A549 (cell line): Measurements from ENCODE around the gene NOC4L. TPM values are rescaled to one million over a fixed set of nuclear protein-coding genes. Genes with fewer than 3 reads are reported as not detected.

Experiments
- ATAC-seq, 2 experiments: fragments of 200-7000 bp in 1 of 2; fragments of >200 bp in 1 of 2; cut with Nextera tagmentation in 1 of 2; cut with Tn5 transposase in 1 of 2; 3 replicates each; pipeline versions ENCODE4 v1.8.0 to v1.9.1; 2018 to 2020; ENCODE audit warnings: mild to moderate bottlenecking in 1 of 2, moderate library complexity in 1 of 2
- CTCF ChIA-PET: fragments of 300-600 bp; sonication (Branson Sonifier 250); formaldehyde crosslinking; extraction: SDS; loops from one replicate; lab custom pipeline; 2021; ENCODE audit warnings: antibody characterized with exemption, inconsistent platforms; lab: Yijun Ruan, JAX
- POLR2A ChIA-PET: fragments of 350-600 bp; formaldehyde crosslinking; extraction: SDS; loops from one replicate; lab custom pipeline; 2021; ENCODE audit warnings: antibody characterized with exemption, inconsistent platforms; lab: Yijun Ruan, JAX
- DNase-seq, 2 experiments: peaks; one replicate each; pipeline versions ENCODE4 v3.0.0 to v3.0.0-alpha.2; 2011 to 2016; ENCODE audit warnings: low read depth in 1 of 2, low spot score in 1 of 2
- FAIRE-seq: peaks from 2 replicates; lab custom pipeline; 2011; peaks lifted over from hg19 to GRCh38; lab: Jason Lieb, UNC
- H3K27ac ChIP-seq, 2 experiments: fragments of >200 bp; sonication (Bioruptor Twin); formaldehyde crosslinking; 3 replicates each; pipeline ENCODE4 v1.5.1; 2016 to 2017
- H3K4me1 ChIP-seq: fragments of >200 bp; sonication (Bioruptor Twin); formaldehyde crosslinking; 3 replicates; pipeline ENCODE4 v1.6.1; 2016
- H3K4me2 ChIP-seq: fragments of >200 bp; sonication (Bioruptor Twin); formaldehyde crosslinking; 3 replicates; pipeline ENCODE4 v1.6.1; 2016
- H3K4me3 ChIP-seq: fragments of >200 bp; sonication (Bioruptor Twin); formaldehyde crosslinking; 3 replicates; pipeline ENCODE4 v1.5.1; 2016
- H3K9me3 ChIP-seq: fragments of >200 bp; sonication (Bioruptor Twin); formaldehyde crosslinking; 3 replicates; pipeline ENCODE4 v1.6.1; 2016
- CBX2 ChIP-seq: fragments of 200-600 bp; sonication (generic); IDR thresholded peaks from 2 replicates; pipeline ENCODE4 v1.6.1; 2016; ENCODE audit warnings: low read depth, mild to moderate bottlenecking, borderline replicate concordance
- CHD2 ChIP-seq: fragments of 150-350 bp; IDR thresholded peaks from 2 replicates; pipeline ENCODE4 v1.6.1; 2014; ENCODE audit warnings: low read length; ENCODE audit not compliant: partially characterized antibody
- CHD4 ChIP-seq: fragments of 200-600 bp; sonication (generic); IDR thresholded peaks from 2 replicates; pipeline ENCODE4 v1.6.1; 2016; ENCODE audit warnings: antibody characterized with exemption, mild to moderate bottlenecking, borderline replicate concordance
- EHMT2 ChIP-seq: fragments of 200-600 bp; sonication (generic); IDR thresholded peaks from 2 replicates; pipeline ENCODE4 v1.6.1; 2016; ENCODE audit warnings: antibody characterized with exemption, low read depth, mild to moderate bottlenecking, moderate library complexity
- FOSB ChIP-seq: fragments of 250-450 bp; sonication (Bioruptor Pico); IDR thresholded peaks from 2 replicates; pipeline ENCODE4 v1.5.0; 2020; ENCODE audit warnings: mild to moderate bottlenecking, moderate library complexity
- FOSL2 ChIP-seq, 2 experiments: fragments of 450-650 bp in 1 of 2; fragments of >200 bp in 1 of 2; sonication (Bioruptor Twin) in 1 of 2; formaldehyde crosslinking; IDR thresholded peaks; 2 replicates each; pipeline versions ENCODE4 v1.5.0 to v1.6.1; 2016 to 2020; ENCODE audit warnings: mild to moderate bottlenecking in 1 of 2, moderate library complexity in 1 of 2
- FOXS1 ChIP-seq: fragments of 250-450 bp; sonication (Bioruptor Pico); IDR thresholded peaks from 2 replicates; pipeline ENCODE4 v1.5.0; 2020; ENCODE audit warnings: mild to moderate bottlenecking, moderate library complexity
- HOXA7 ChIP-seq: fragments of 250-450 bp; sonication (Bioruptor Pico); IDR thresholded peaks from 2 replicates; pipeline ENCODE4 v1.5.0; 2020; ENCODE audit warnings: mild to moderate bottlenecking, moderate library complexity
- JUN ChIP-seq, 2 experiments: fragments of >200 bp; sonication (Bioruptor Twin); formaldehyde crosslinking; IDR thresholded peaks; 2 replicates in 1 of 2; 3 replicates in 1 of 2; pipeline ENCODE4 v1.6.1; 2016 to 2017
- KDM5A ChIP-seq: fragments of 200-600 bp; sonication (generic); IDR thresholded peaks from 2 replicates; pipeline ENCODE4 v1.6.1; 2016; ENCODE audit warnings: antibody characterized with exemption, mild to moderate bottlenecking
- MAZ ChIP-seq: fragments of 150-350 bp; IDR thresholded peaks from 2 replicates; pipeline ENCODE4 v1.6.1; 2014; ENCODE audit warnings: antibody characterized with exemption, low read depth, low read length, borderline replicate concordance
- MYC ChIP-seq: IDR thresholded peaks from 2 replicates; pipeline ENCODE4 v1.6.1; 2012; ENCODE audit warnings: mild to moderate bottlenecking, inconsistent platforms, low read length, improper control_type of control experiment, borderline replicate concordance
- NPAS2 ChIP-seq: fragments of 250-450 bp; sonication (Bioruptor Pico); IDR thresholded peaks from 2 replicates; pipeline ENCODE4 v1.8.0; 2022; ENCODE audit warnings: mild to moderate bottlenecking, moderate library complexity, borderline replicate concordance
- POLR2A ChIP-seq: IDR thresholded peaks from 2 replicates; pipeline ENCODE4 v1.6.1; 2012; ENCODE audit warnings: mild to moderate bottlenecking, low read length
- POLR2AphosphoS2 ChIP-seq: conservative IDR thresholded peaks from 2 replicates; pipeline ENCODE4 v1.6.1; 2012; ENCODE audit warnings: low read length, improper control_type of control experiment, inconsistent platforms
- RNF2 ChIP-seq: fragments of 200-600 bp; sonication (generic); IDR thresholded peaks from 2 replicates; pipeline ENCODE4 v1.6.1; 2016; ENCODE audit warnings: low read depth, mild to moderate bottlenecking, antibody characterized with exemption, moderate library complexity, borderline replicate concordance
- SREBF2 ChIP-seq: fragments of 450-650 bp; IDR thresholded peaks from 2 replicates; pipeline ENCODE4 v1.6.1; 2014; ENCODE audit warnings: mild to moderate bottlenecking, moderate library complexity
- TP53 ChIP-seq: fragments of 250-450 bp; sonication (Bioruptor Pico); IDR thresholded peaks from 2 replicates; pipeline ENCODE4 v1.5.0; 2021; ENCODE audit warnings: mild to moderate bottlenecking, moderate library complexity
- ZC3H11A ChIP-seq: fragments of 450-650 bp; IDR thresholded peaks from 2 replicates; pipeline ENCODE4 v1.6.1; 2014; ENCODE audit warnings: antibody characterized with exemption, mild to moderate bottlenecking
- ZFP36 ChIP-seq: fragments of 450-650 bp; IDR thresholded peaks from 2 replicates; pipeline ENCODE4 v1.6.1; 2014; ENCODE audit warnings: borderline replicate concordance; ENCODE audit not compliant: partially characterized antibody
- ZSCAN20 ChIP-seq: fragments of 250-450 bp; sonication (Bioruptor Pico); IDR thresholded peaks from 2 replicates; pipeline ENCODE4 v1.8.0; 2022; ENCODE audit warnings: mild to moderate bottlenecking, moderate library complexity
- WGBS: methylation state at CpG from one replicate; pipeline ENCODE4 v1.1.6; 2017; ENCODE audit errors: missing lambda C conversion rate; 5-methylcytosine and 5-hydroxymethylcytosine counted together
- polyA plus RNA-seq, 4 experiments: library from polyadenylated mRNA; depleted of rRNA in 3 of 4; stranded (reverse); fragments of >200 nt; fragmentation: RNase III in 1 of 4; extraction: RNeasy Plus Mini Kit Qiagen cat#74134 plus additional on column Dnase treatment in 1 of 4; gene quantifications; 2 replicates in 3 of 4; 3 replicates in 1 of 4; pipeline ENCODE4 v1.2.3, GENCODE V29; 2011 to 2017
- TF ChIP-seq, protein P1 (sequence below): IDR thresholded peaks from 2 replicates; pipeline ENCODE4 v1.6.1; 2012; ENCODE audit warnings: low read depth, borderline replicate concordance
- TF ChIP-seq, protein P2 (sequence below): fragments of 250-450 bp; sonication (Bioruptor Pico); IDR thresholded peaks from 2 replicates; pipeline ENCODE4 v1.5.0; 2020; ENCODE audit warnings: low read depth, mild to moderate bottlenecking, moderate library complexity
- TF ChIP-seq, protein P3 (sequence below): fragments of 200-600 bp; sonication (generic); IDR thresholded peaks from 2 replicates; pipeline ENCODE4 v1.6.1; 2016; ENCODE audit warnings: antibody characterized with exemption, mild to moderate bottlenecking, moderate library complexity
- TF ChIP-seq, protein P4 (sequence below): fragments of 450-650 bp; IDR thresholded peaks from 2 replicates; pipeline ENCODE4 v1.6.1; 2014; ENCODE audit warnings: antibody characterized with exemption
- TF ChIP-seq, protein P5 (sequence below): fragments of >200 bp; sonication (Bioruptor Twin); formaldehyde crosslinking; IDR thresholded peaks from 3 replicates; pipeline ENCODE4 v1.6.1; 2016
- TF ChIP-seq, protein P6 (sequence below): fragments of >200 bp; sonication (Bioruptor Twin); formaldehyde crosslinking; IDR thresholded peaks from 2 replicates; pipeline ENCODE4 v1.6.1; 2016

NOC4L gene
- polyA plus RNA-seq, 2 of the 4 experiments (the other 2 are of a cell fraction), result 12.1 to 34.1 TPM

DNA sequence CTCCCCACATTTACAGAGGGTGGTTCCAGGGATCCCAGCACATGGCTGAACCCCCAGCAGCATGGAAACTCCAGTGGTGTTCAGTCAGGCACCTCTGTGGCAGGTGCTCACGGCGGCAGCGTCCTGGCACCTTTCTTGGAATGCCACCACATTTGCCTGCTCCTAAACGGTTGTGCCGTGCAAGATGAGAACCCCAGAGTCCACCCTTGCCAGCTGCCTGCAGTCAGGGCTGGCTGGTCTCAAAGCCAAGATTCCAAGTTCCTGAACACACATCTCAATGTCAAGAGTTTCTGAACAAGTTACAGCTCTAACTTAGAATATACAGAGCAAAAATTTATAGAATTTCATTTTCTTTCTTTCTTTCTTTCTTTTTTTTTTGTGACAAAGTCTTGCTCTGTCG is 38.8 kb upstream of the NOC4L start:
- Histone ChIP-seq H3K27ac (no peak overlapping the region), H3K4me3 (no peak overlapping the region), H3K4me2 (no peak overlapping the region), H3K9me3 (no peaks in the 10 kb centered on the region), H3K4me1 (no peaks in the 10 kb centered on the region)
- FAIRE-seq (no peak), ATAC-seq (no peak), DNase-seq (no peak)
- TF ChIP-seq NPAS2 (CRISPR knock-in tag) (no peak), CHD4 (no peak), MYC (no peak), ZSCAN20 (no peak), KDM5A (no peak), MAZ (no peak), SREBF2 (no peak), JUN (IDR thresholded peaks at IDR 0.05) (no peak), FOXS1 (CRISPR knock-in tag) (no peak)
- TF ChIP-seq, protein P1, sequence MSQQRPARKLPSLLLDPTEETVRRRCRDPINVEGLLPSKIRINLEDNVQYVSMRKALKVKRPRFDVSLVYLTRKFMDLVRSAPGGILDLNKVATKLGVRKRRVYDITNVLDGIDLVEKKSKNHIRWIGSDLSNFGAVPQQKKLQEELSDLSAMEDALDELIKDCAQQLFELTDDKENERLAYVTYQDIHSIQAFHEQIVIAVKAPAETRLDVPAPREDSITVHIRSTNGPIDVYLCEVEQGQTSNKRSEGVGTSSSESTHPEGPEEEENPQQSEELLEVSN, result no peak
- TF ChIP-seq, protein P2, sequence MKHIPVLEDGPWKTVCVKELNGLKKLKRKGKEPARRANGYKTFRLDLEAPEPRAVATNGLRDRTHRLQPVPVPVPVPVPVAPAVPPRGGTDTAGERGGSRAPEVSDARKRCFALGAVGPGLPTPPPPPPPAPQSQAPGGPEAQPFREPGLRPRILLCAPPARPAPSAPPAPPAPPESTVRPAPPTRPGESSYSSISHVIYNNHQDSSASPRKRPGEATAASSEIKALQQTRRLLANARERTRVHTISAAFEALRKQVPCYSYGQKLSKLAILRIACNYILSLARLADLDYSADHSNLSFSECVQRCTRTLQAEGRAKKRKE (CRISPR knock-in tag), result no peak
- TF ChIP-seq, protein P3, sequence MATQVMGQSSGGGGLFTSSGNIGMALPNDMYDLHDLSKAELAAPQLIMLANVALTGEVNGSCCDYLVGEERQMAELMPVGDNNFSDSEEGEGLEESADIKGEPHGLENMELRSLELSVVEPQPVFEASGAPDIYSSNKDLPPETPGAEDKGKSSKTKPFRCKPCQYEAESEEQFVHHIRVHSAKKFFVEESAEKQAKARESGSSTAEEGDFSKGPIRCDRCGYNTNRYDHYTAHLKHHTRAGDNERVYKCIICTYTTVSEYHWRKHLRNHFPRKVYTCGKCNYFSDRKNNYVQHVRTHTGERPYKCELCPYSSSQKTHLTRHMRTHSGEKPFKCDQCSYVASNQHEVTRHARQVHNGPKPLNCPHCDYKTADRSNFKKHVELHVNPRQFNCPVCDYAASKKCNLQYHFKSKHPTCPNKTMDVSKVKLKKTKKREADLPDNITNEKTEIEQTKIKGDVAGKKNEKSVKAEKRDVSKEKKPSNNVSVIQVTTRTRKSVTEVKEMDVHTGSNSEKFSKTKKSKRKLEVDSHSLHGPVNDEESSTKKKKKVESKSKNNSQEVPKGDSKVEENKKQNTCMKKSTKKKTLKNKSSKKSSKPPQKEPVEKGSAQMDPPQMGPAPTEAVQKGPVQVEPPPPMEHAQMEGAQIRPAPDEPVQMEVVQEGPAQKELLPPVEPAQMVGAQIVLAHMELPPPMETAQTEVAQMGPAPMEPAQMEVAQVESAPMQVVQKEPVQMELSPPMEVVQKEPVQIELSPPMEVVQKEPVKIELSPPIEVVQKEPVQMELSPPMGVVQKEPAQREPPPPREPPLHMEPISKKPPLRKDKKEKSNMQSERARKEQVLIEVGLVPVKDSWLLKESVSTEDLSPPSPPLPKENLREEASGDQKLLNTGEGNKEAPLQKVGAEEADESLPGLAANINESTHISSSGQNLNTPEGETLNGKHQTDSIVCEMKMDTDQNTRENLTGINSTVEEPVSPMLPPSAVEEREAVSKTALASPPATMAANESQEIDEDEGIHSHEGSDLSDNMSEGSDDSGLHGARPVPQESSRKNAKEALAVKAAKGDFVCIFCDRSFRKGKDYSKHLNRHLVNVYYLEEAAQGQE, result no peak
- TF ChIP-seq, protein P4, sequence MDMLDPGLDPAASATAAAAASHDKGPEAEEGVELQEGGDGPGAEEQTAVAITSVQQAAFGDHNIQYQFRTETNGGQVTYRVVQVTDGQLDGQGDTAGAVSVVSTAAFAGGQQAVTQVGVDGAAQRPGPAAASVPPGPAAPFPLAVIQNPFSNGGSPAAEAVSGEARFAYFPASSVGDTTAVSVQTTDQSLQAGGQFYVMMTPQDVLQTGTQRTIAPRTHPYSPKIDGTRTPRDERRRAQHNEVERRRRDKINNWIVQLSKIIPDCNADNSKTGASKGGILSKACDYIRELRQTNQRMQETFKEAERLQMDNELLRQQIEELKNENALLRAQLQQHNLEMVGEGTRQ, result no peak
- ChIA-PET POLR2A (no interaction called here), CTCF (no interaction called here)
- WGBS, result 90% methylated on average over 5 of the region's 6 CpGs

DNA sequence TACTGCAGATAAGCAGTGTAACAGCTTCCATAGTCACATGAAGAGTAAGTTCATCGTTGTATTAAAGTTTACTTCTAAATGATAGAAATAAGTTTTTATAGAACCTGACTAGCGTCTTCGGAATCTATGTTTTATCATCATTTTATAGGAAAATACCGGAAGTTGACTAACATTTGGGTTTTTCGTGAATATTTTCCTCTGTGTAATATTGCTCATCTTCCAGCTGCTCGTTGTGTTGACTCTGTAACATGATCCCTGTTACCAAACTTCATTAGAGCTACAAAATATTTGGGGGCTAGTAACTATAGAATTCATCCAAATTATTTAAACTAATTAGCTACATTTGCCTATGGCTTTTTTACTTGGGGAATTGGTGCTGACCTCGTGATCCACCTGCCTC is 37.3 kb upstream of the NOC4L start:
- ATAC-seq (no peak), DNase-seq (no peak), FAIRE-seq (no peak)
- Histone ChIP-seq H3K27ac (no peak overlapping the region), H3K4me1 (no peaks in the 10 kb centered on the region), H3K4me3 (no peak overlapping the region), H3K9me3 (no peaks in the 10 kb centered on the region), H3K4me2 (no peak overlapping the region)
- ChIA-PET POLR2A (no interaction called here), CTCF (interaction anchor here (0.6 kb wide), 1 partner anchor 47 kb away, joined by 4 read pairs; no protein-coding TSS in a partner anchor)
- TF ChIP-seq EHMT2, result no peak
- TF ChIP-seq POLR2A, result no peak
- TF ChIP-seq, protein P5, sequence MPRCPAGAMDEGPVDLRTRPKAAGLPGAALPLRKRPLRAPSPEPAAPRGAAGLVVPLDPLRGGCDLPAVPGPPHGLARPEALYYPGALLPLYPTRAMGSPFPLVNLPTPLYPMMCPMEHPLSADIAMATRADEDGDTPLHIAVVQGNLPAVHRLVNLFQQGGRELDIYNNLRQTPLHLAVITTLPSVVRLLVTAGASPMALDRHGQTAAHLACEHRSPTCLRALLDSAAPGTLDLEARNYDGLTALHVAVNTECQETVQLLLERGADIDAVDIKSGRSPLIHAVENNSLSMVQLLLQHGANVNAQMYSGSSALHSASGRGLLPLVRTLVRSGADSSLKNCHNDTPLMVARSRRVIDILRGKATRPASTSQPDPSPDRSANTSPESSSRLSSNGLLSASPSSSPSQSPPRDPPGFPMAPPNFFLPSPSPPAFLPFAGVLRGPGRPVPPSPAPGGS, result no peak
- TF ChIP-seq, protein P6, sequence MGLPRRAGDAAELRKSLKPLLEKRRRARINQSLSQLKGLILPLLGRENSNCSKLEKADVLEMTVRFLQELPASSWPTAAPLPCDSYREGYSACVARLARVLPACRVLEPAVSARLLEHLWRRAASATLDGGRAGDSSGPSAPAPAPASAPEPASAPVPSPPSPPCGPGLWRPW, result no peak
- no peak for TF ChIP-seq ZC3H11A
- TF ChIP-seq HOXA7 (CRISPR knock-in tag), result no peak
- no peak for TF ChIP-seq CBX2
- TF ChIP-seq, protein P1, result no peak
- no peak for TF ChIP-seq TP53 (CRISPR knock-in tag)
- no peak for TF ChIP-seq POLR2AphosphoS2
- TF ChIP-seq ZFP36, result no peak
- no peak for TF ChIP-seq CHD2
- no peak for TF ChIP-seq FOSB (CRISPR knock-in tag)
- no peak for TF ChIP-seq RNF2
- TF ChIP-seq FOSL2 (IDR thresholded peaks at IDR 0.05), result no peak
- TF ChIP-seq FOSL2 (CRISPR knock-in tag; IDR thresholded peaks at IDR 0.05), result no peak
- WGBS, result 85% methylated on average over 7 of the region's 7 CpGs
